GM18861 (cell line): ENCODE measurements around the gene TGIF2LY.
"Not testable (repeated sequence)": the region's sequence is repeated elsewhere in the genome, so short reads cannot be mapped to it uniquely, and the experiment has no call there.

ENCODE experiments used
- ATAC-seq: cut with Tn5 transposase; IDR thresholded peaks from one replicate; pipeline ENCODE4 v1.9.1; 2021; ENCODE audit not compliant: unreplicated experiment

TGIF2LY gene

DNA sequence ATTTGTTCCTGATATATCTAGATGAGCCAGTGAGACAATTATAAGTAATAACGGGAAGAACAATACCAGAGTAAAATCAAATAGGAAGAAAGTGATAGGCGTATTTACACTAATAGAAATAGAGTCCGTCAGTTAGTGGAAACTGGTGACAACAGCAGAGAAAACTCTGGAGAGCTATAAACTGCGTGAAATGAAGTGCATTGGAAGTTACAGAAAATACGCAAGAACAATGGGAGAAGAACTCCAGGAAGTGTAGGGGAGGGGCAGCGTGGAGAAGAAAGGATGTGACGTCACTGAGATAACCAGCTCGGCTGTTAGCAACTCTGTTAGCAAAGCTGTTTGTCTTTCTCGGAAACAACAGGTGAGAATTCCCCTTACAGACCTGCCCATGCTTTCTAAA, at the start of gene TGIF2LY:
TGIF2LY (plus strand) TSS at position 301 of the 400 bp plus-strand sequence. CDS start 178 bp downstream, outside the sequence.
- not testable (repeated sequence) for ATAC-seq
